ENCODE data around the gene ATXN2L.
"Not testable (repeated sequence)": the region's sequence is repeated elsewhere in the genome, so short reads cannot be mapped to it uniquely, and the experiment has no call there.

Gene ATXN2L

DNA sequence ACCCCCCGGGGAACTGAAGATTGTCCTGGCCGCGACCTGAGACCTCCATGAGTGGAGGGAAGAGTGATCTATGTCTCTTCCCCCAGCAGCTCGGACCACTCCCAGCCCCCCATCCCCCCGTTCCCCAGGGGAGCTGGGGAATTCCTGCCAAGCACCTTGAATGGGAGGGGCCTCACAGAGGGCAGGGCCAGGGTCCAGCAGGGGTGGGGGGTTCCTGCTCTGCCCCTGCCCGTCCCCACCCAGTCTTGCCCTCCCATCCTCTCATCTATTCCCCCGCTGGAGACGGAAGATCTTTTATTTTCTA is 13.9 kb downstream of the ATXN2L start:
- no peak for DNase-seq (ENCODE audit: low read depth)

DNA sequence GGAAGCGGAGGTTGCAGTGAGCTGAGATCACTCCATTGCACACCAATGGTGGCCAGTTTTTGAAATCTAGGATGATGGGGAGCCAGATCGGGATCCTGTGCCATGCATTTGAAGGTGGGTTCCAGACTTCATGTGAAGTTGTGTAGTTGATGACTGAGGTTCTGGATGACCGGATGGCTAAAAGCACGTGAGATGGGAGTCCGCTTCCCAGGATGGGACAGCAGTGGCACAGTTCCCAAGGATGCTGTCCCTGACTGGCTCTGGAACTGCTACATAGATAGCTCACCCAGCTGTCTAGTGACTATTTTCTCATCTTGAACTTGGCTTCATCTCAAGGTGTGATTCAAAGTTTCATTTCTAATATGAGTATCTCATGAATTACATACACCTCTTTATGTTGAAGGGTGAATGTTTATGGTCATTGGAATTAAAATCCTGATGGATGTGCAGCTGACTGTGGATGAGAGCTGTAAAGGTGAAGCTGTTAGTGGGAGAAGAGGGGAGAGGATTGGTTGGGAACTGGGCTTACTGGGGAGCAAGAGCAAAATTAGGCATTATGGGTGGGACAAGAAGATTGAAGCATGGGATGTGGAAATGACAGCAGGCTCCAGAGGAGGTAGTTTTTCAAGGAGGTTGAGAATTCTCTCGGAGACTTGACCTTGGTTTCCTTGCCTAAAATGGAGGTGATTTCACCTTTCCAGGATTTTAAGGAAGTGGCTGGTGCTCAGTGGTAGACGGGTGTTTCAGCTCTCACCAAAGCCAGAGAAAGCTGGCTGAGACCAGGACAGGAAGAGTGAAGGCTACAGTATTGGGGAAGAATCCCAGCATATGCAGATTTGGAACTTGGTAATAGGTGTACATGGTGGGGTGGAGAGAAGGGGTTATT is 15.1 kb downstream of the ATXN2L start:
- DNase-seq (ENCODE audit: low read depth), result no peak

DNA sequence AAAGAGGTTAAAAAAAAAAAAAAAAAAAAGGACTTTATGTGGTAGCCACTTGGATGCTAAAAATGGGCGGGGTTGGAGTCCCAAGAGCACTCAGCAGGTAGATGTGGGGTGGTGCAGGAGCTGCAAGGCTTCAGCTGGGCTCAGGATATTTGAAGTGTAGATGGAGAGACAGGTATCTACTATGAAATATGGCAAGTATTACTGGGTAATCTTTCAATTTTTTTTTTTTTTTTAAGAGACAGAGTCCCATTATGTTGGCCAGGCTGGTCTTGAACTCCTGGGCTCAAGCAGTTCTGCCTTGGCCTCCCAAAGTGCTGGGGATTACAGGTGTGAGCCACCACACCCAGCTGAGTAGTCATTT is 15.7 kb downstream of the ATXN2L start:
- DNase-seq (ENCODE audit: low read depth), result no peak

DNA sequence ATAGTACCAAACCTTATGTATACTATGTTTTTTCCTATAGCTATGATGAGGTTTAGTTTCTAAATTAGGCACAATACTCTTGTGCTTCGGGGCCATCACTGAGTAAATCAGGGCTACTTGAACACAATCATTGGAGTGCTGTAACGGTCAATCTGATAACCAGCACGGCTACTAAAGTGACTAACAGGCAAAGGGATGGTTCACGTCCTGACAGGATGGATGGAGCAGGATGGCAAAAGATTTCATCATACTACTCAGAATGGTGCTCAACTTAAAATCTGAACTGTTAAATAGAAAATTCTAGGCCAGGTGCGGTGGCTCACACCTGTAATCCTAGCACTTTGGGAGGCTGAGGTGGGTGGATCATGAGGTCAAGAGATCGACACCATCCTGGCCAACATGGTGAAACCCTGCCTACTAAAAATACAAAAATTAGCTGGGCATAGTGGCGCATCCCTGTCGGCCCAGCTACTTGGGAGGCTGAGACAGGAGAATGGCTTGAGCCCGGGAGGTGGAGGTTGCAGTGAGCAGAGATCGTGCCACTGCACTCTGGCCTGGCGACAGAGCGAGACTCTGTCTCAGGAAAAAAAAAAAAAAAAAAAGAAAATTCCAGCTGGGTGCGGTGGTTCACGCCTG is 16.3 kb downstream of the ATXN2L start:
- DNase-seq (ENCODE audit: low read depth), result no peak

DNA sequence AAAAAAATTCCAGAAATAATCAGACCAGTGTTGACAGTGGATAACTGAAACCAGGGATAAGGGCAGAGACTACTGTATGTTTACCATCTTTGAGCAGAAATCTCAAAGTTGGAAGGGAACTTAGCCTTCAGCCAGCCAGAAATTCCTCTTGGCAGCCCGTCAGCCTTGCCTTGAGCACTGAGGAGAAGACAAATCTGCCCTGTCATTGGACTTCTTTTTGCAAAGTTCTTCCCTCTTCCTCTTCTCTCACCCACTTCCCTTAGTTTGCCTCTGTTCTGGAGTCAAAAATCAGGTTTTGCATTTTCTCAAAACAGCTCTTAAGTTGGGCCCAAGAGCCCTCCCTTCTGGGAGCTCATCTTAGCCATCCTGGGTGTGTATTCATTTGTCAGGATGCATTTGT is 17.1 kb downstream of the ATXN2L start:
- DNase-seq (ENCODE audit: low read depth), result no peak

DNA sequence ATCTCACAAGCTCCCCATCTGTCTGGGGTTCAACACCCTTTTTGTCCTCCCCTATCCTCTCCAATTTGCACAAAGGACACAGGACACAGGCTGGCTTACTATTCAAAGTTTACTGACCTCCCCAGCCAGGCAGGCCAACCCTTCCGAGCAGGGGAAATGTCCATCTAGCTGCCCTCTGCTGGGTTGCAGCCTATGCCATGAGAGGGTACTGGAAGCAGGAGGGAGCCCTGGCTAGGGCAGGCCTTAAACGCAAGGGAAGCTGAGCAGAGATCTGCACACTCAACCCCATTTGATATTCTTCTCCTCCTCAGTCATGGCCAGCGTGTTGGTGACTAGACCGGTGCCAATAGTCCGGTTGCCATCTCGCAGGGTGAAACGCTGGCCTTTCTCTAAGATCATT is 19.9 kb downstream of the ATXN2L start:
- no peak for DNase-seq (ENCODE audit: low read depth)

DNA sequence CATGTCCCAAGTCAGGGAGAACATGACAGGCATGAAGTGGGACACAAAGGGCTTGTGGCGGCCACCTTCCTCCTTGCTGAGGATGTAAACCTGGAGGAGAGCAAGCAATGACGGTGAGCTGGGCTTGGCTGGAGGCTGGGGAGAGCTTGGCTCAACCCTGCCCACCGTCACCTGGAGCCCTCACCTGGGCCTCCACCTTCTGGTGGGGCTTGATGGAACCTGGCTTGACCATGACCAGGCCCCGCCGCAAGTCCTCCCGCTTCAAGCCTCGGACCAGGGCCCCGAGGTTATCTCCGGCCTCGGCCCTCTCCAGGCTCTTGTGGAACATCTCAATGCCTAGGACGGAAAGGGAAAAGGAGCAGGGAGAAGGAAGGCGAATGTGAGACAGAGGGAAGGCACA is 21.0 kb downstream of the ATXN2L start:
- DNase-seq (ENCODE audit: low read depth), result no peak

DNA sequence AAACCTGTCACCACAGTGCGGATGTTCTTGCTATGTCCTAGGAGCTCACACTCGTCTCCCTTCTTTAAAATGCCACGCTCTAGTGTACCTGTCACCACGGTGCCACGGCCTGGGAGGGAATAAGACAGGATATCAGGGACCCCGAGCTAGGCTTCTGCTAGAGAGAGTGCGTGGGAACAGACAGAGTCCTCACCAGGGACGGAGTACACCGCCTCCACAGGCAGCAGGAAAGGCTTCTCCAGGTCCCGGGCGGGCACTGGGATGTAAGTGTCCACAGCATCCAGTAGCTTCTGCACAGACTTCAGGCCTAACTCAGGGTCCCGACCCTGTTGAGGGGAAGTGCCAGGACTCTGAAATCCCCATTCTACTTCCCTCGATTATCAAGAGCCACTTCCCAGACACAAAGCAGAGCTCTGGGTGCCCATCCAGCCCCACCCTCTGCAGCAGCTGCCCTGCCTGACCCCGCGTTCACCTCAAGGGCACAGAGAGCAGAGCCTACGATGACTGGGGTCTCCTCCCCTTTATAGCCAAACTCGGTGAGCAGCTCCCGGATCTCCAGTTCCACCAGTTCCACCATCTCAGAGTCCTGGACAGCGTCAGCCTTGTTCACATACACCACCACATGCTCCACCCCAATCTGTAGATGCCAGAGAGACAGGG is 21.6 kb downstream of the ATXN2L start:
- no peak for DNase-seq (ENCODE audit: low read depth)

DNA sequence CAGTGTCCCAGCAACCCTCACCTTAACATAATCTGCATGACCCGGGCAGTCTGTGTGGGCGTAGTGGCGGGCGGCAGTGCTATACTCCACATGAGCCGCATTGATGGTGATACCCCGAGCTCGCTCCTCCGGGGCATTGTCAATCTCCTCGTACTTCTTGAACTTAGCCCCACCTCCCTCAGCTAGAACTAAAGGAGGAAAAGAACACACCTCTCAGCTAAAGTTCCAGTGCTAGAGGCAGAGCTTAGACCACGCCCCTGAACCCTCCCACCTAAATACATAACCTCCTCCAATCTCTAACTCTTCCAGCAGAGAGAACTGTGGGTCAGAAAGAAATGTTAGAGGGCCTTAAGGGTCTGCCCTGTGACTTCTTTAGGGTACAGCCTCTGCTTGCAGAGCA is 22.5 kb downstream of the ATXN2L start:
- no peak for DNase-seq (ENCODE audit: low read depth)

DNA sequence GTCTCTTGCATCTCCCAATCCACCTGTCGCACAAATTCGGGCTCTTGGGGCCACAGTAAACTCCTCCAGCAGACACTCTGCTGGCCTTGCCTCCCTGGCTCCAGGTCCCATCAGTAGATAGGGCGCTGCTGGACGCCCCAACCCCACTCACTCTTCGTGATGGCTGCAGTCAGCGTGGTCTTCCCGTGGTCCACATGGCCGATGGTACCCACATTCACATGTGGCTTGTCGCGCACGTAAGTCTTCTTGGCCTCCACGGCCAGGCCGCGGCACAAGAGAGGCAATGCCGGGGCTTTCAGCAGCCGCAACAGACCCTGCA is 22.9 kb downstream of the ATXN2L start:
- DNase-seq (ENCODE audit: low read depth), result no peak

DNA sequence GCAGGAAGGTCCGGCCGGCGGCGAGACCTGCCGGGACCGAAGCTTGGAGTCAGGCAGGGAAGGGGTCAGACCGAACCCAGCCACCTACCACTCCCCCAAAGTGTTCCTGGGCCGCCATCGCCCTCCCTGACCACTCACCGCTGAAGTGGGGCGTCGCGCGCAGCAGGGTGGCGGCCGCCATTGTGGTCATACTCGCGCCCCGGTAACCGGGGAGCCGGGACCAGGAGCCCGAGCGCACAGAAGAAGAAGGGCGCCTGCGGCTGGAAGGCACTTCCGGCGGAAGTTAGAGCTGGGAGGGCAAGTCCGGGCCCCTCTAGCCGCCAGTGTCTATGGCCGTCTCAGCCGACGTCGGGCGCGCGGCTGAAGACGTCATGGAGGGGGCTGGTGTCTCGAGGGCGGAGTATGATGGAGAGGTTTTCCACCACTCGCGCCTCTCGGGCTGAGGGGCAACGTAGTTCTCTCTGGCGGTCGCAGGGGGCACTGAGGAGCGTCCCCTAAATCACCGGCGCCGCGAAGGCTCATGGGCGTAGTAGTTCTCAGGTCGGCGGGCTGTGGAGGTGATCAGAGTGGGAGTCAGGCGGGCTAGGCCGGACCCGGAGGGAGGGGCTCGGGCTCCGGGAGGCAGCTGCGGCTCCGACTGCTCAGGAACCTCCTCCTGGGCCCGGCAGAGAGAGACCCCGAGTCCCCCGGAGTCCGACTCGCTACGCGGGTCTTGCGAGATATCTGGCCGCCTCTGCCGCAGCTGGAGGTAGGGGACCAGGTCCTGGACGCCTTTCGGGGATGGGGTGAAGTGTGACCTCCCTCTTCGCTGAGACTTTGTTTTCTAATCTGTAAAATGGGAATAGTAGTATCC is 23.5 kb downstream of the ATXN2L start, which contains the start of gene TUFM:
TUFM (minus strand) TSS at position 269 of the 853 bp plus-strand sequence; CDS start at position 190, 79 bp downstream.
- DNase-seq (ENCODE audit: low read depth), result peak; percentile 93

DNA sequence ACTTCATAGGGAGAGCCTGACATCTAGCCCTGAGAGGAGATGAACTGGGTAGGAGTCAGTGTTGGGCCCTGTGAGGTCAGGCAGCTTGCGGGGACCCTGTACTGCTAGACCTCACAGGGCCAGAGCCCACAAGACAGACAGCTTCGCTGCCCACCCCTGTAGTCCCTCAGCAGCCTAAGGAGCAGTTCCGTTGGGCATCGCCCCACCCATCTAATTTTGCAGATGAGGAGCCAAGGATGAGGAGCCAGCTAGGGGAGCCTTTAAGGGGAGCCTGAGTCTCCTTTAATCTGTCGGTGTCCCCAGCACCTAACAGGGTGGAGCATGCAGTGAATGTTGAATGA is 24.1 kb downstream of the ATXN2L start:
- DNase-seq (ENCODE audit: low read depth), result no peak

DNA sequence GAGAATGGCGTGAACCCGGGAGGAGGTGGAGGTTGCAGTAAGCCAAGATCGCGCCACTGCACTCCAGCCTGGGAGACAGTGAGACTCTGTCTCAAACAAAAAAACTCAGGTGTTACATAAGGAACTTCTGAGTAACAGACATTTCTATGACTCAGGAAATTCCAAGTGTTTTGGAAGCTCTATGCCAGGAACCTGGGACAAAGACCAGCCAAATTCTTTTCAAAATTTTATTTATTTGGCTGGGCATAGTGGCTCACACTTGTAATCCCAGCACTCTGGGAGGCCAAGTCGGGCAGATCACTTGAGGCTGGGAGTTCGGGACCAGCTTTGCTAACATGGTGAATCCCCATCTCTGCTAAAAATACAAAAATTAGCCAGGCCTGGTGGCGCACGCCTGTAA is 35.6 kb downstream of the ATXN2L start:
- no peak for DNase-seq (ENCODE audit: low read depth)

DNA sequence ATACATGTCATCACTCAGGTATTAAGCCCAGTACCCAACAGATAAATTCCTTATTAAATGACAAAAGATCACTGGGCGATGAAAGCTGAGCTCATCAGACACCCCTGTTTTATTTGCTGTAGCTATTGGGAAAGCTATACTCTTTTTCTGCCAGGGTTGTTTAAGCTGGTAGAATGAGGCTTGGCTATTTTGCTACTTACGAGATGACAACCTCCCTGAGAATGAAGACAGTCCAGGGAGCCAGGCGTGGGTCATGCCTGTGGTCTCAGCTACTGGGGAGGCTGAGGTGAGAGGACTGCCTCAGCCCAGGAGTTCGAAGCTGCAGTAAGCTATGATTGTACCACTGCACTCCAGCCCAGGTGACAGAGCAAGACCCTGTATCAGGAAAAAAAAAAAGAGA is 36.5 kb downstream of the ATXN2L start:
- no peak for DNase-seq (ENCODE audit: low read depth)

DNA sequence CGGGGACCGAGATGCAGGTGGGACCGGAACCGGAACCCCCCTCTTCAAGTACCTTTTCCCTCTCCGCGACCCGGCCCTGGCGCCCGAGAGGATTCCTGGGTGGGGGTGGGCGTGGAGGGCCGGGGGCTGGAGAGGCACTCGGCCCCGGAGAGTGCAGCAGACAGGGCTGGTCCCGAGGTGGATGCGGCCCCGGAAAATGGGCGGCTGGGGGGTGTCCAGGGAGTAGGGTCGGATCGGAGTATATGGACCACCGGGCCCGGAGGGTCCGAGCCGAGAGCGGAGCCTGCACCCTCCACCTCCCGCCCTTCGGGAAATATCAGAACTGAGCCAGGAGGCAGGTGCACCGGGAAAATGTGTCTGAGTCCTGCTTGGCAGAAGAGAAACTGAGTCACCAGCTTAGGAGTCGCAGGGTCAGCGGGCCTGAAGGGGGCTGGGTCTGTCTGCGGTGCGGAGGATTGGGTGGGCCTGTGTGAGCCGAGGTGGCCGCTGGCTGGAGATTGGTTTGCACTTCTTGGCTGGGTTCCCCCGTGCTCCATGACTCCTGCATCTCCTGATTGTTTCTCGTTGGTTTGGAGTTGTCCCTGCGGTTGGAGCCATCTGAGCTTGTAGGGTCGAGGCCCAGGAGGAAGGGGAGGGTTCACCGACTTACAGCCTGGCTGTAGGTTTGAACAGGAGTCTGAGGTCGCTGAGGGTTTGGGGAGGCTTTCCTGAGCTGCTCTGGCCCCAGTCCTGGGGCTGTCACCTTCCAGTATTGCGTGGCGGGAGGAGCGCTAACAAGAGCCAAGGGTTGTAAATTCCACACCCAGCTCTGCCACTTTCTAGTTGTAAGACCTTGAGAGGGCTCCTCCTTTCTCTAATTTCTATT is 41.4 kb downstream of the ATXN2L start:
- DNase-seq (ENCODE audit: low read depth), result no peak

DNA sequence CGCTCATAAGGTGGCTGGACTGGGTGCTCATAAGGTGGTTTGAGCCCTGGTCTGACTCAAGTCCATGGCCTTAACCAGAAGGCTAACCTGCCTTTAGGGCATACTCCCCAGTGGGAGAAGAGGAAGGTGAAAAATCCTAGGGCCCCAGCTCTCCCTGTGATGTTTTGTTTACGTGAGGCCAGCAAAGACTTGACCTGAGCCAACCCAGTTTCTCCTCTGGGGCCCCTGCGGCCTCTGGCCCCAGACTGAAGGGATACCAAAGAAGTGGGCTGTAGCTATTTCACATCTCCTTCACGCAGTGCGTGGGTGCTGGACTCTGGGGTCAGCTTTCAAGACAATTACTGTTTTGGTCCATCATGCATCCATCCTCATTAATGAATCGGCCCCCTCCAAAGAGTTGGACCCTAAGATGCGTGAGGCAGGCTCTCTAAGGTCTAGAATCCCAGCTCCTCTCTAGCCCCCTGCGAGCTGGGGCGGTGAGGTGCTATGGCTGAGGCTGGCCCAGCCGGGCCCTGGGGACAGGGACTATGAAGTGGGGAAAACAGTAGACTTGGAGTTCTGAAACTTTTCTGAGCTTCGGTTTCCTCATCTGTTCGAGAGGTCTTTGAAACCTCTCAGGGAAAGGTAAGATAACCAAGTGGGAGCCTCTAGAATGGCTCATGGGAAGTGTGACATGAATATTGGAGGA is 42.3 kb downstream of the ATXN2L start:
- no peak for DNase-seq (ENCODE audit: low read depth)

DNA sequence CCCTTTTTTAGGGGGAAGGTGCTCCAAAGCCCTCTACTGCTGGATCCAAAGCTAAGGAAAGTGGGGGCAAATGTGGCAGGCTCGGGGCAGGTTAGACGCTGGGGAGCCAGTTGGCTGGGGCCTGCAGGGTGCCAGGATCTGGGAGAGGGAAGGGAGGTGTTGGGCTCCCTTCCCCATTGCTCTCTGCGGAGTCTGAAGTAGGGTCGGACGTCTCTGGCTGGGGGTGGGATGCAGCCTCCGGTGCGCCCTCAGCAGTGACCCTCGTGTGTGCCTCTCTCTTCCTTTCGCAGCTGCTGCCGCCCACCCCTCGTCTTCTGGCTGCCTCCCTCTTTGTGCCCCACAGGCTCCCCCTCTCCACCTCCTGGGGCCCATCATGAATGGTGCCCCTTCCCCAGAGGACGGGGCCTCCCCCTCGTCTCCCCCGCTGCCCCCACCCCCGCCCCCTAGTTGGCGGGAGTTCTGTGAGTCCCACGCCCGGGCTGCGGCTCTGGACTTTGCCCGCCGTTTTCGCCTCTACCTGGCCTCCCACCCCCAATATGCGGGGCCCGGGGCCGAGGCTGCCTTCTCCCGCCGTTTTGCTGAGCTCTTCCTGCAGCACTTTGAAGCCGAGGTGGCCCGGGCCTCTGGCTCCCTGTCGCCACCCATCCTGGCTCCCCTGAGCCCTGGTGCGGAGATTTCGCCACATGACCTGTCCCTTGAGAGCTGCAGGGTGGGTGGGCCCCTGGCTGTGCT is 43.1 kb downstream of the ATXN2L start:
- no peak for DNase-seq (ENCODE audit: low read depth)

DNA sequence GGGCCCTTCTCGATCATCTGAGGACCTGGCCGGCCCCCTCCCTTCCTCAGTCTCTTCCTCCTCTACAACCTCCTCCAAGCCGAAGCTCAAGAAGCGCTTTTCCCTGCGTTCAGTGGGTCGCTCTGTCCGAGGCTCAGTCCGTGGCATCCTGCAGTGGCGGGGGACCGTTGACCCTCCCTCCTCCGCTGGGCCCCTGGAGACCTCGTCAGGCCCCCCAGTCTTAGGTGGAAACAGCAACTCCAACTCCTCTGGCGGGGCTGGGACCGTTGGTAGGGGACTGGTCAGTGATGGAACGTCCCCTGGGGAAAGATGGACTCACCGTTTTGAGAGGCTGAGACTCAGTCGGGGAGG is 43.6 kb downstream of the ATXN2L start:
- no peak for DNase-seq (ENCODE audit: low read depth)

DNA sequence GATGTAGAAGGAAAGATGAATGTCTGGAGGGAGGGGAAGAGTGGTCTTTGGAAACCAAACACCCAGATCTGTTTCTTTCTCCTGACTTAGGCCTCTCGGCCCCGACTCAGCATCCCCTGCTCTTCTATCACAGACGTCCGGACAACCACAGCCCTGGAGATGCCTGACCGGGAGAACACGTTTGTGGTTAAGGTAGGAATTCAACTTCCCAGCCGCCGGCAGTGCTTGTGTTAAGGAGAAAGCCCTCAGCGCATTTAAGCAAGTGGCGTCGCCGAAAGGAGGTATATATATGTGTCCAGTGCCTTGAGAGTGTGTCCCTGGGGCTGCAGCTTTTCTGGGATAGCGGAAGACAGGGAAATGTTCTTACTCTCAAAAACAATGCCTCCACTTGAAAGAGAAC is 44.4 kb downstream of the ATXN2L start:
- no peak for DNase-seq (ENCODE audit: low read depth)

DNA sequence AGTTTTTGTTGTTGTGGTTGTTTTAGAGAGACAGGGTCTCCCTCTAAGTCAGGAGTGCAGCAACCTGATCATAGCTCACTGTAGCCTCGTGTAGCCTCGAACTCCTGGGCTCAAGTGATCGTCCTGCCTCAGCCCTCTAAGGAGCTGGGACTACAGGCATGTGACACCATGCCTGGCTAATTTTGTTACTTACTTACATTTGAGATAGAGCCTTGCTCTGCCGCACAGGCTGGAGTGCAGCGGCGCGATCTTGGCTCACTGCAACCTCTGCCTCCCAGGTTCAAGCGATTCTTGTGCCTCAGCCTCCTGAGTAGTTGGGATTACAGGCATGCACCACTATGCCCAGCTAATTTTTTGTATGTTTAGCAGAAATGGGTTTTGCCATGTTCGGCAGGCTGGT is 44.8 kb downstream of the ATXN2L start:
- DNase-seq (ENCODE audit: low read depth), result not testable (repeated sequence)

DNA sequence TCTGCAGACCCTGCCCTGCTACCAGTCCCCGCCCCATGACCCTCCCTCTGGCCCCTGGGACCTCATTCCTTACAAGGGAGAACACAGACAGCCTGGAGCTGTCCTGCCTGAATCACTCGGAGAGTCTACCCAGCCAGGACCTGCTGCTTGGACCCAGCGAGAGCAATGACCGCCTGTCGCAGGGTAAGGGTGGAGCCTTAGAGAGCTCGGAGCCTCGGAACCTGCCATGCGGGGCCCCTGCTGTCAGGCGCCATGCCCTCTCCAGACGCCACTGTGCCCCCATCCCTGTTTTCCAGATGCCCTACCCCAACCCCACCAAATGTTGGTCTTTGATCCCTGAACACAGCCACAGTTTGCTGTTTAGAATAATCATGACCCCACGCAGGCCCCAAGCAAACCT is 46.4 kb downstream of the ATXN2L start:
- DNase-seq (ENCODE audit: low read depth), result no peak

All from HS-27A (cell line).